ENCODE data around the gene CCR2. TPM values are rescaled to one million over a fixed set of nuclear protein-coding genes. Genes with fewer than 3 reads are reported as not detected.
"Not testable (repeated sequence)": the region's sequence is repeated elsewhere in the genome, so short reads cannot be mapped to it uniquely, and the experiment has no call there.

CCR2 gene
- total RNA-seq, 1 donor from 2014 or later = 1.2 TPM

- no peaks in the 10 kb centered on the region for H3K36me3 ChIP-seq
- peaks cover 26% of the 10 kb centered on the region for H3K4me1 ChIP-seq
- DNase-seq (ENCODE audit: extremely low spot score in 2 of 2) = peak in 1 of 2 donors; percentile 64
- intact Hi-C loops (cut with DNase I) = no loop called here
- no peak overlapping the region for H3K4me3 ChIP-seq
- no peak overlapping the region for H3K27ac ChIP-seq
- no peaks in the 10 kb centered on the region for H3K27me3 ChIP-seq
- no peaks in the 10 kb centered on the region for H3K9me3 ChIP-seq
- TF ChIP-seq POLR2A (IDR thresholded peaks at IDR 0.05) (no peak), CTCF (IDR thresholded peaks at IDR 0.05) (no peak), POLR2AphosphoS5 (IDR thresholded peaks at IDR 0.05; ENCODE audit: insufficient read depth in 1 of 2, low read depth in 1 of 2) (no peak)
These were observed 29.5 kb downstream of the CCR2 start for GRCh38 chr3:46383211-46383950.

- Histone ChIP-seq H3K9me3 (no peaks in the 10 kb centered on the region), H3K27me3 (no peaks in the 10 kb centered on the region), H3K4me3 (no peak overlapping the region), H3K36me3 (no peaks in the 10 kb centered on the region), H3K4me1 (peaks cover 26% of the 10 kb centered on the region), H3K27ac (no peak overlapping the region)
- TF ChIP-seq CTCF (IDR thresholded peaks at IDR 0.05) = no peak
- TF ChIP-seq POLR2AphosphoS5 (IDR thresholded peaks at IDR 0.05; ENCODE audit: insufficient read depth in 1 of 2, low read depth in 1 of 2) = no peak
- no peak for TF ChIP-seq POLR2A (IDR thresholded peaks at IDR 0.05)
- no peak for DNase-seq (ENCODE audit: extremely low spot score in 2 of 2)
- intact Hi-C loops (cut with DNase I) = no loop called here
These were observed 30.0 kb downstream of the CCR2 start for GRCh38 chr3:46383951-46384330.

- no peak for DNase-seq (ENCODE audit: extremely low spot score in 2 of 2)
- TF ChIP-seq POLR2AphosphoS5 (IDR thresholded peaks at IDR 0.05; ENCODE audit: insufficient read depth in 1 of 2, low read depth in 1 of 2) (no peak), POLR2A (IDR thresholded peaks at IDR 0.05) (no peak), CTCF (IDR thresholded peaks at IDR 0.05) (no peak)
- Histone ChIP-seq H3K4me1 (peaks cover 17% of the 10 kb centered on the region), H3K27me3 (no peaks in the 10 kb centered on the region), H3K9me3 (no peaks in the 10 kb centered on the region), H3K27ac (no peak overlapping the region), H3K36me3 (no peaks in the 10 kb centered on the region), H3K4me3 (no peak overlapping the region)
- intact Hi-C loops (cut with DNase I) = no loop called here
These were observed 32.3 kb downstream of the CCR2 start for GRCh38 chr3:46386205-46386604.

GRCh38 chr3:46388847-46389246, 34.9 kb downstream of the CCR2 start:
- intact Hi-C loops (cut with DNase I); H3K27me3 ChIP-seq; H3K4me3 ChIP-seq; H3K36me3 ChIP-seq; H3K4me1 ChIP-seq; H3K9me3 ChIP-seq; DNase-seq (ENCODE audit: extremely low spot score in 2 of 2); H3K27ac ChIP-seq: not testable (repeated sequence)

- Histone ChIP-seq H3K27me3 (no peaks in the 10 kb centered on the region), H3K4me1 (no peaks in the 10 kb centered on the region), H3K4me3 (no peak overlapping the region), H3K9me3 (no peaks in the 10 kb centered on the region), H3K27ac (no peak overlapping the region), H3K36me3 (no peaks in the 10 kb centered on the region)
- DNase-seq (ENCODE audit: extremely low spot score in 2 of 2) = no peak
- intact Hi-C loops (cut with DNase I) = no loop called here
- TF ChIP-seq POLR2AphosphoS5 (IDR thresholded peaks at IDR 0.05; ENCODE audit: insufficient read depth in 1 of 2, low read depth in 1 of 2) (no peak), POLR2A (IDR thresholded peaks at IDR 0.05) (no peak), CTCF (IDR thresholded peaks at IDR 0.05) (no peak)
These were observed 35.4 kb downstream of the CCR2 start for GRCh38 chr3:46389306-46389705.

GRCh38 chr3:46391526-46391925, 37.6 kb downstream of the CCR2 start:
- H3K27me3 ChIP-seq; H3K4me3 ChIP-seq; intact Hi-C loops (cut with DNase I); H3K36me3 ChIP-seq; DNase-seq (ENCODE audit: extremely low spot score in 2 of 2); H3K4me1 ChIP-seq; H3K27ac ChIP-seq; H3K9me3 ChIP-seq: not testable (repeated sequence)
